ENCODE measurements around the gene TINAG.

DNA sequence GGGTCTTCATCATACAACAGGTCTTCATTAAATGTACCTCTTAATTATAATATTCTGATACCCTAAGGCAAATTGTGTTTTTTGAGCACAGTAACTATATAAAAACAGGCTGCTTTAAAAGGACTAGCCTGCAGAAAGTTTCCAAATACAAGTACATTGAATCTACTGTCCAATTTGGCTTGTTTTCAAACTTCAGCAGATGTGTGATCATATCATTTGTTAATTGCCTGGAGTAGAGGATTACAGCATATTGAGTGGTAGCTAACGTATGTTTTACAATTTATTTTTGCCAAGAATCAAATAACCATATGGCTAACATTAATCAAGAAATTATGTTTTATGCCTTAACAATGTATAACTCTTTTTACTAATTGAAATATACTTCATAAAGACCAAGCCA, 12.6 kb downstream of the TINAG start:
- TF ChIP-seq L3MBTL2 (conservative IDR thresholded peaks at IDR 0.05) = no peak
- no peak for TF ChIP-seq HDGF (IDR thresholded peaks at IDR 0.05; ENCODE audit: borderline replicate concordance)
